ENCODE data around the gene CRHR2. TPM values are rescaled to one million over a fixed set of nuclear protein-coding genes. Genes with fewer than 3 reads are reported as not detected.
"Not testable (repeated sequence)": the region's sequence is repeated elsewhere in the genome, so short reads cannot be mapped to it uniquely, and the experiment has no call there.

Gene CRHR2
- total RNA-seq, 2 donors from 2014 or later: 0.16 TPM; not detected in 1

GRCh38 chr7:30642789-30643188, 39.5 kb downstream of the CRHR2 start:
- Histone ChIP-seq H3K4me3 (peak overlapping the region; percentile 5), H3K36me3 (no peaks in the 10 kb centered on the region), H3K9me3 (no peaks in the 10 kb centered on the region), H3K27me3 (no peaks in the 10 kb centered on the region), H3K4me1 (no peaks in the 10 kb centered on the region), H3K27ac (no peak overlapping the region), H3K9ac (ENCODE audit: low read depth in 2 of 2, low read length in 2 of 2) (no peak overlapping the region)
- DNase-seq: no peak
- intact Hi-C loops (cut with DNase I): no loop called here
- TF ChIP-seq, protein P1, sequence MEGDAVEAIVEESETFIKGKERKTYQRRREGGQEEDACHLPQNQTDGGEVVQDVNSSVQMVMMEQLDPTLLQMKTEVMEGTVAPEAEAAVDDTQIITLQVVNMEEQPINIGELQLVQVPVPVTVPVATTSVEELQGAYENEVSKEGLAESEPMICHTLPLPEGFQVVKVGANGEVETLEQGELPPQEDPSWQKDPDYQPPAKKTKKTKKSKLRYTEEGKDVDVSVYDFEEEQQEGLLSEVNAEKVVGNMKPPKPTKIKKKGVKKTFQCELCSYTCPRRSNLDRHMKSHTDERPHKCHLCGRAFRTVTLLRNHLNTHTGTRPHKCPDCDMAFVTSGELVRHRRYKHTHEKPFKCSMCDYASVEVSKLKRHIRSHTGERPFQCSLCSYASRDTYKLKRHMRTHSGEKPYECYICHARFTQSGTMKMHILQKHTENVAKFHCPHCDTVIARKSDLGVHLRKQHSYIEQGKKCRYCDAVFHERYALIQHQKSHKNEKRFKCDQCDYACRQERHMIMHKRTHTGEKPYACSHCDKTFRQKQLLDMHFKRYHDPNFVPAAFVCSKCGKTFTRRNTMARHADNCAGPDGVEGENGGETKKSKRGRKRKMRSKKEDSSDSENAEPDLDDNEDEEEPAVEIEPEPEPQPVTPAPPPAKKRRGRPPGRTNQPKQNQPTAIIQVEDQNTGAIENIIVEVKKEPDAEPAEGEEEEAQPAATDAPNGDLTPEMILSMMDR (IDR thresholded peaks at IDR 0.05): no peak

DNA sequence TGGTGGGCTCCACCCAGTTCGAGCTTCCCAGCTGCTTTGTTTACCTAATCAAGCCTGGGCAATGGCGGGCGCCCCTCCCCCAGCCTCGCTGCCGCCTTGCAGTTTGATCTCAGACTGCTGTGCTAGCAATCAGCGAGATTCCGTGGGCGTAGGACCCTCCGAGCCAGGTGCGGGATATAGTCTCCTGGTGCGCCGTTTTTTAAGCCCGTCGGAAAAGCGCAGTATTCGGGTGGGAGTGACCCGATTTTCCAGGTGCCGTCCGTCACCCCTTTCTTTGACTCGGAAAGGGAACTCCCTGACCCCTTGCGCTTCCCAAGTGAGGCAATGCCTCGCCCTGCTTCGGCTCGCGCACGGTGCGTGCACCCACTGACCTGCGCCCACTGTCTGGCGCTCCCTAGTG, 39.9 kb downstream of the CRHR2 start:
- DNase-seq; intact Hi-C loops (cut with DNase I); H3K36me3 ChIP-seq; H3K4me1 ChIP-seq; H3K27me3 ChIP-seq; H3K9ac ChIP-seq (ENCODE audit: low read depth in 2 of 2, low read length in 2 of 2); H3K27ac ChIP-seq; H3K9me3 ChIP-seq; H3K4me3 ChIP-seq: not testable (repeated sequence)

- no peak overlapping the region for H3K27ac ChIP-seq
- no peak overlapping the region for H3K4me3 ChIP-seq
- H3K27me3 ChIP-seq: no peaks in the 10 kb centered on the region
- no peak overlapping the region for H3K9ac ChIP-seq (ENCODE audit: low read depth in 2 of 2, low read length in 2 of 2)
- TF ChIP-seq, protein P1 (IDR thresholded peaks at IDR 0.05): no peak
- intact Hi-C loops (cut with DNase I): no loop called here
- no peaks in the 10 kb centered on the region for H3K9me3 ChIP-seq
- peaks cover 6% of the 10 kb centered on the region for H3K36me3 ChIP-seq
- DNase-seq: no peak
- H3K4me1 ChIP-seq: no peaks in the 10 kb centered on the region
Measured at GRCh38 chr7:30635798-30636197, 46.5 kb downstream of the CRHR2 start.

DNA sequence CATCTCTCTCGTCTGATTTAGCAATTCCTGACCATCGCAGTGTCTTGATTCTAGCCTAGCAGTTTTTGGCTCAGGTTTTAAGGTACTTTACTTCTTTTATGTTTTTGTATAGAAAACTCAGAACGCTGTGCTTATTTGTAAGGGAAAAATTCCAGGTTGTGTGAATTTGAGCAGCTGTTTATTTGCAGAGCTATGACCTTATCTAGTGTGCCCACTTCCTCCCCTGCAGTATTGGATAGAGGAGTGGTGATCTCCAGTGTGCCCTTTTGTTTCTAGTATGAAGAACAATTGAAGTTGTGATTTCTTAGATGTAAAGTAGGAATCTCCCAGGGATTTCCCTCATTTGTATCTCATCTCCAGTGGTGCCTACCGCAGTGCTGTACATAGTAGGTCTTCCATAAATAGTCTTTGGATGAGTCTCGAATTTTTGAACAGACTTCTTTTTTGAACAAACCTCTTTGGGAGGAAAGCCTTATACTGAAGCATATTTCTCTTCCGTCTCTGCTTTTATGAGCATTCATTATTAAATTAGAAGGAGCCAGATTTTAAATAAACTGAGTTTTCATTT, 47.5 kb downstream of the CRHR2 start:
- DNase-seq: no peak
- no peak overlapping the region for H3K27ac ChIP-seq
- H3K36me3 ChIP-seq: peaks cover 6% of the 10 kb centered on the region
- intact Hi-C loops (cut with DNase I): no loop called here
- no peaks in the 10 kb centered on the region for H3K27me3 ChIP-seq
- no peaks in the 10 kb centered on the region for H3K9me3 ChIP-seq
- H3K9ac ChIP-seq (ENCODE audit: low read depth in 2 of 2, low read length in 2 of 2): no peak overlapping the region
- no peaks in the 10 kb centered on the region for H3K4me1 ChIP-seq
- TF ChIP-seq, protein P1 (IDR thresholded peaks at IDR 0.05): no peak
- no peak overlapping the region for H3K4me3 ChIP-seq

GRCh38 chr7:30634193-30634626, 48.0 kb downstream of the CRHR2 start:
- no peak overlapping the region for H3K4me3 ChIP-seq
- TF ChIP-seq, protein P1 (IDR thresholded peaks at IDR 0.05): no peak
- no peaks in the 10 kb centered on the region for H3K9me3 ChIP-seq
- H3K36me3 ChIP-seq: peaks cover 6% of the 10 kb centered on the region
- intact Hi-C loops (cut with DNase I): no loop called here
- H3K4me1 ChIP-seq: no peaks in the 10 kb centered on the region
- H3K27ac ChIP-seq: no peak overlapping the region
- no peak for DNase-seq
- no peak overlapping the region for H3K9ac ChIP-seq (ENCODE audit: low read depth in 2 of 2, low read length in 2 of 2)
- no peaks in the 10 kb centered on the region for H3K27me3 ChIP-seq

- intact Hi-C loops (cut with DNase I): no loop called here
- H3K36me3 ChIP-seq: peaks cover 6% of the 10 kb centered on the region
- no peak overlapping the region for H3K4me3 ChIP-seq
- no peak overlapping the region for H3K9ac ChIP-seq (ENCODE audit: low read depth in 2 of 2, low read length in 2 of 2)
- H3K27me3 ChIP-seq: no peaks in the 10 kb centered on the region
- no peaks in the 10 kb centered on the region for H3K9me3 ChIP-seq
- DNase-seq: no peak
- TF ChIP-seq, protein P1 (IDR thresholded peaks at IDR 0.05): no peak
- no peak overlapping the region for H3K27ac ChIP-seq
- H3K4me1 ChIP-seq: no peaks in the 10 kb centered on the region
Measured at GRCh38 chr7:30633223-30633622, 49.0 kb downstream of the CRHR2 start.

Measured in colonic mucosa (tissue), 4 donors.